HG03159 (cell line): ENCODE measurements around the gene LTN1.
"Not testable (repeated sequence)": the region's sequence is repeated elsewhere in the genome, so short reads cannot be mapped to it uniquely, and the experiment has no call there.

Experiments
- ATAC-seq: cut with Tn5 transposase; IDR thresholded peaks from one replicate; pipeline ENCODE4 v1.9.1; 2021; ENCODE audit warnings: mild to moderate bottlenecking, moderate library complexity; ENCODE audit not compliant: unreplicated experiment

The LTN1 gene

GRCh38 chr21:28992526-28993292, at the start of gene LTN1:
TSS of gene LTN1 (minus strand) at chr21:28992877. CDS start at chr21:28992805, 72 bp downstream.
- ATAC-seq, result peak; percentile 97

GRCh38 chr21:29034678-29035077, 42.0 kb upstream of the LTN1 start:
- ATAC-seq, result no peak

- ATAC-seq, result no peak
Observed at GRCh38 chr21:29033871-29034270, 41.2 kb upstream of the LTN1 start.

GRCh38 chr21:29033301-29033700, 40.6 kb upstream of the LTN1 start:
- ATAC-seq, result no peak

- no peak for ATAC-seq
Observed at GRCh38 chr21:29030909-29031308, 38.2 kb upstream of the LTN1 start.

- ATAC-seq, result no peak
Observed at GRCh38 chr21:29029524-29029923, 36.8 kb upstream of the LTN1 start.

GRCh38 chr21:29025328-29025713, 32.6 kb upstream of the LTN1 start:
- no peak for ATAC-seq

GRCh38 chr21:29024474-29025327, 32.0 kb upstream of the LTN1 start, which contains the start of gene USP16:
TSS of gene USP16 (plus strand) at chr21:29024668. CDS start at chr21:29027914, 3,246 bp downstream.
- ATAC-seq, result peak; percentile 97

- no peak for ATAC-seq
Observed at GRCh38 chr21:29022166-29022565, 29.5 kb upstream of the LTN1 start.

- ATAC-seq, result peak; percentile 16
Observed at GRCh38 chr21:29018540-29018939, 25.9 kb upstream of the LTN1 start.

- ATAC-seq, result no peak
Observed at GRCh38 chr21:29017639-29018237, 25.1 kb upstream of the LTN1 start.

- not testable (repeated sequence) for ATAC-seq
Observed at GRCh38 chr21:29011236-29011635, 18.6 kb upstream of the LTN1 start.

- no peak for ATAC-seq
Observed at GRCh38 chr21:29008367-29008766, 15.7 kb upstream of the LTN1 start.

- ATAC-seq, result no peak
Observed at GRCh38 chr21:29007810-29008209, 15.1 kb upstream of the LTN1 start.

- no peak for ATAC-seq
Observed at GRCh38 chr21:29007135-29007534, 14.5 kb upstream of the LTN1 start.

GRCh38 chr21:29005696-29006095, 13.0 kb upstream of the LTN1 start:
- ATAC-seq, result no peak

GRCh38 chr21:29002442-29003144, 9.9 kb upstream of the LTN1 start:
- ATAC-seq, result peak; percentile 99

- no peak for ATAC-seq
Observed at GRCh38 chr21:28993293-28993629, 584 bp upstream of the LTN1 start.

- no peak for ATAC-seq
Observed at GRCh38 chr21:28991861-28992525, 684 bp downstream of the LTN1 start.

GRCh38 chr21:28988146-28988545, 4.5 kb downstream of the LTN1 start:
- not testable (repeated sequence) for ATAC-seq
